Heart left ventricle (tissue), 16 donors: ENCODE data around the gene SAC3D1. TPM values are rescaled to one million over a fixed set of nuclear protein-coding genes. Genes with fewer than 3 reads are reported as not detected.

Source experiments
- ATAC-seq, 4 donors: fragments of 200-7000 bp; cut with Tn5 transposase; one replicate each; pipeline ENCODE4 v1.9.1; 2020 to 2022; ENCODE audit warnings: moderate library complexity in 4 of 4, mild to moderate bottlenecking in 3 of 4, moderate number of reproducible peaks in 1 of 4
- DNase-seq, 5 donors: peaks; one replicate each; pipeline ENCODE4 v3.0.0-alpha.2; 2020
- H3K27ac ChIP-seq, 12 donors: fragments of 200-600 bp; sonication (generic) in 4 of 12; one replicate each; pipeline versions ENCODE4 v1.5.0 to v1.8.0; 2016 to 2022; ENCODE audit warnings: mild to moderate bottlenecking in 2 of 12
- H3K27me3 ChIP-seq, 9 donors: fragments of 200-600 bp; sonication (generic) in 2 of 9; one replicate each; pipeline versions ENCODE4 v1.5.1 to v1.8.0; 2016 to 2022; ENCODE audit warnings: mild to moderate bottlenecking in 3 of 9
- H3K36me3 ChIP-seq, 9 donors: fragments of 200-600 bp; sonication (generic) in 2 of 9; one replicate each; pipeline versions ENCODE4 v1.5.0 to v1.8.0; 2018 to 2022; ENCODE audit warnings: mild to moderate bottlenecking in 2 of 9
- H3K4me1 ChIP-seq, 12 donors: fragments of 200-600 bp; sonication (generic) in 4 of 12; one replicate each; pipeline versions ENCODE4 v1.5.0 to v1.8.0; 2016 to 2022; ENCODE audit warnings: mild to moderate bottlenecking in 3 of 12
- H3K4me3 ChIP-seq, 12 donors: fragments of 200-600 bp; sonication (generic) in 4 of 12; one replicate each; pipeline versions ENCODE4 v1.5.0 to v1.8.0; 2017 to 2022; ENCODE audit warnings: mild to moderate bottlenecking in 9 of 12, moderate library complexity in 4 of 12
- H3K9me3 ChIP-seq, 12 donors: fragments of 200-600 bp; sonication (generic) in 4 of 12; one replicate each; pipeline versions ENCODE4 v1.5.0 to v1.8.0; 2016 to 2022; ENCODE audit warnings: mild to moderate bottlenecking in 1 of 12
- CTCF ChIP-seq, 12 donors: fragments of 200-600 bp; sonication (generic) in 4 of 12; IDR thresholded peaks; one replicate each; pipeline versions ENCODE4 v1.5.0 to v1.8.0; 2018 to 2022; ENCODE audit warnings: antibody characterized with exemption in 12 of 12, mild to moderate bottlenecking in 5 of 12
- POLR2A ChIP-seq, 2 donors: fragments of 450-650 bp; IDR thresholded peaks; one replicate each; pipeline ENCODE4 v1.6.1; 2017; ENCODE audit warnings: antibody characterized with exemption in 2 of 2, mild to moderate bottlenecking in 2 of 2, moderate library complexity in 2 of 2
- WGBS, 4 donors: extraction: QIAGEN DNeasy Blood & Tissue Kit in 2 of 4; methylation state at CpG; one replicate each; pipeline versions ENCODE4 v1.1.5 to v1.1.7; 2013 to 2018; 5-methylcytosine and 5-hydroxymethylcytosine counted together
- intact Hi-C, 10 donors: fragments of 100-400 bp; cut with DNase I; formaldehyde crosslinking; loops; one replicate each; pipeline versions ENCODE4 v1.11.1 to v1.14.2; 2022
- polyA plus RNA-seq, 2 donors: library from polyadenylated mRNA; stranded (reverse); fragments of 200-250 nt; gene quantifications; one replicate each; pipeline ENCODE4 v1.2.3, GENCODE V29; 2013
- total RNA-seq, 9 donors: library from RNA; depleted of rRNA in 2 of 9; stranded (reverse); fragments of >200 nt in 2 of 9; fragmentation: NEBNext Ultra II Directional in 3 of 9; extraction: Animal tissue kit (Norgen Biotek cat#: 25700) in 3 of 9; gene quantifications; one replicate each; pipeline versions ENCODE4 v1.1.0 to v1.2.4, GENCODE V29; 2016 to 2023
- donor health status: ischemic (EF 13 %, LVEDD 7.1; RV severe dilation, severe dysfunction).
- donor health status: healthy with polysubstance abuse.
- donor health status: DM: no; HTN: yes; CAD: no.
- donor health status: DM: no; HTN: no; CAD: no.
- donor health status: ischemic (EF 25% LVEDD 6.9; RV normal size, moderate dysfunction).
- donor health status: ischemic (EF 25% LVEDD 5.7; RV mildly dilated, moderate dysfunction).
- donor health status: healthy.
- donor health status: DM: yes; HTN: yes; CAD: no.
- donor health status: ischemic (EF 35%, LVEDD 5.7; RV mildly dilated, moderate dysfunction).
- donor health status: nonischemic (EF 11% LVEDD 7.7; RV severe dilation, severe dysfunction).
- donor health status: DM: yes; HTN: yes; CAD: no.
- donor health status: PGD.
- donor health status: ischemic (EF 29% LVEDD 5.4; RV normal size, mild dysfunction).
- donor health status: nonischemic (EF 23%, LVEDD 6.1; RV moderate dilation, normal function).

The SAC3D1 gene
- total and polyA plus RNA-seq, 11 donors, result 4.3 to 14.6 (median 6.2) TPM

- Histone ChIP-seq H3K27me3 (no peaks in the 10 kb centered on the region), H3K27ac (no peak overlapping the region), H3K36me3 (no peaks in the 10 kb centered on the region), H3K9me3 (no peaks in the 10 kb centered on the region), H3K4me1 (peaks cover 0 to 13% (median 5%) of the 10 kb centered on the region in 12 donors), H3K4me3 (no peak overlapping the region)
- intact Hi-C loops, result loop anchor here in 1 of 10 donors (10.0 kb wide), 1 partner anchor 164 kb away; the partner anchor contains the start of gene CDC42BPG
- WGBS, 4 donors, result 81 to 89% (median 88%) methylated on average over 2 of the region's 2 CpGs
- TF ChIP-seq CTCF (IDR thresholded peaks at IDR 0.05) (no peak), POLR2A (IDR thresholded peaks at IDR 0.05) (no peak)
- ATAC-seq (no peak), DNase-seq (no peak)
Observed at GRCh38 chr11:65008873-65009272, 32.1 kb upstream of the SAC3D1 start.

GRCh38 chr11:65013130-65013887 lies 27.7 kb upstream of the SAC3D1 start:
- WGBS, 4 donors, result 13 to 20% (median 16%) methylated on average over 17 to 22 of the region's 22 CpGs
- Histone ChIP-seq H3K27ac (peak overlapping the region; percentile 92 to 100 (median 99)), H3K4me1 (peaks cover 0 to 30% (median 14%) of the 10 kb centered on the region in 12 donors), H3K36me3 (peaks cover 0 to 9% (median under 1%) of the 10 kb centered on the region in 9 donors), H3K9me3 (no peaks in the 10 kb centered on the region), H3K27me3 (no peaks in the 10 kb centered on the region), H3K4me3 (peak overlapping the region; percentile 61 to 89 (median 80))
- DNase-seq, result peak; percentile 92 to 94 (median 93)
- TF ChIP-seq POLR2A (IDR thresholded peaks at IDR 0.05), result no peak
- TF ChIP-seq CTCF (IDR thresholded peaks at IDR 0.05), result peak; percentile 49 to 85 (median 72)
- peak; percentile 87 to 96 (median 92) for ATAC-seq
- intact Hi-C loops, result loop anchor here (2.0 to 10.0 kb wide), 12 partner anchors 69 to 169 kb away; partner anchors contain the start of genes ZNHIT2 (in 5 of the 10), CDC42BPG (in 4 of the 10), CDCA5 (in 4 of the 10) and PPP2R5B (in 4 of the 10)

- WGBS, 4 donors, result 0 to 1% (median 0%) methylated on average over 27 to 96 of the region's 96 CpGs
- peak; percentile 85 to 95 (median 94) for ATAC-seq
- Histone ChIP-seq H3K4me1 (peaks cover 0 to 30% (median 14%) of the 10 kb centered on the region in 12 donors), H3K4me3 (peak within 1 kb of the TSS; percentile 61 to 89 (median 80)), H3K9me3 (no peaks in the 10 kb centered on the region), H3K27ac (peak within 1 kb of the TSS; percentile 92 to 100 (median 99)), H3K36me3 (peaks cover 0 to 17% (median 9%) of the 10 kb centered on the region in 9 donors), H3K27me3 (no peaks in the 10 kb centered on the region)
- intact Hi-C loops, result loop anchor here (1.0 to 10.0 kb wide), 16 partner anchors 13 to 169 kb away; partner anchors contain the start of genes PPP2R5B (in 5 of the 10), ZNHIT2 (in 5 of the 10), CDC42BPG (in 4 of the 10) and CDCA5 (in 4 of the 10)
- TF ChIP-seq CTCF (IDR thresholded peaks at IDR 0.05), result peak; percentile 63 to 89 (median 78)
- peak in 1 of 2 donors; percentile 26 for TF ChIP-seq POLR2A (IDR thresholded peaks at IDR 0.05)
- peak; percentile 95 to 96 (median 95) for DNase-seq
Observed at GRCh38 chr11:65013888-65014725, 26.9 kb upstream of the SAC3D1 start, which contains the start of gene ARL2. TSS of gene ARL2 (plus strand) at chr11:65014160. CDS start at chr11:65014208, 48 bp downstream.
